ENCODE data around the gene ARHGEF7. TPM values are rescaled to one million over a fixed set of nuclear protein-coding genes. Genes with fewer than 3 reads are reported as not detected.

Gene ARHGEF7
- total RNA-seq, 2 experiments from 2014 or later = 66.9 to 70.2 TPM

DNA sequence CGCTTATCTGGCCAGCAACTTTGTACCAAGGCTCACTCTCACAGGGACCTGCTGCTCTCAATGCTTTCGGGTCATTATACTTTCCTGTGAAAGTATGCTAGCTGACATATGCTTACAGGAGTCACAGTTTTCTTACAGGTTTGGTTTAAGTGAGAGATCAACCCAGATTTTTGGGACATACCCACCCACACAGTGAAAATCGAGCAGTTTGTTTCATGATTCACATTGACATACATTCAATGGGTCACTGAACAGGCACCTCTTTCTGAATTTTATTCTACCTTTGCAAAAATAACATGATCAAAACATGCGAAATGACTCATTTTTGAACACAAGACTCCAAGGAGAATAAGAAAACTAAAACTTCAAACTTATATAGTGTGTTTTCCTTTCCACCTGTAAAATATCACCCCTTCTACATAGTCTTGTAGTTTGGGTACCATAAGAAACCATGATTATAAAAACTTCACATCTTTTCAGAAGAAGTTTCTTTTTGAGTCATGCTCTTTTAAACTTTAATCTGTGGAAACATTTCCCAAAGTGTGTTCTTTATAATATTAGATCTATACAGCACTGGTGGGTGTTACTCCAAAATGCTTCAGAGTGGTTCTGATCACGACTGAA, 161.0 kb downstream of the ARHGEF7 start:
- H3K27ac Mint-ChIP-seq = peak overlapping the region; percentile 64

DNA sequence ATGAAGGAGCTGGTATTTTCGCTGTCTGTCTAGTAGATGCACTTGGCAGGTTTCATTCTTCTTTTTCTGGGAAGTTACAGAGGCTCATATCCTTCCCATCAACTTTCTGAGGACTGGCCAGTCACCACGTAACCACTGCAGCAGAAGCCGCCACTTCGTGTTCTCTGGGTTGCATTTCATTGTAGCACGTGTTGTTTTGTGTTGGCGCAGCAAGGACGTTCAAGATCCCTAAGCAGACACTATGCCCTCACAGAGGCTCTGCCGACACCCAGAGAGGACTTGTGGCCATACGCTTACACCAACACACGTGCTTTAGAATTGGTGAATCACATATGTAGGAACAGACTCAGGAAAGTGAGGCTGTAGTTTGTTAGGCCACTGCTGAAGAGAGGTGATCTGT, 163.1 kb downstream of the ARHGEF7 start:
- no peak overlapping the region for H3K4me3 Mint-ChIP-seq
- peaks cover 61% of the 10 kb centered on the region for H3K36me3 Mint-ChIP-seq (ENCODE audit: low read depth)
- no peaks in the 10 kb centered on the region for H3K27me3 Mint-ChIP-seq
- ATAC-seq (no peak), DNase-seq (no peak)
- H3K27ac Mint-ChIP-seq = no peak overlapping the region
- intact Hi-C loops (cut with DNase I, micrococcal nuclease) = no loop called here
- ChIA-PET POLR2A (no interaction called here), CTCF (no interaction called here)
- peaks cover 19% of the 10 kb centered on the region for H3K4me1 Mint-ChIP-seq
- no peaks in the 10 kb centered on the region for H3K9me3 Mint-ChIP-seq (ENCODE audit: low read depth)

More for the DNA sequence above, 161.0 kb downstream of the ARHGEF7 start:
- H3K36me3 Mint-ChIP-seq (ENCODE audit: low read depth) = peaks cover 49% of the 10 kb centered on the region
- ATAC-seq (peak; percentile 63), DNase-seq (no peak)
- peaks cover 19% of the 10 kb centered on the region for H3K4me1 Mint-ChIP-seq
- no peaks in the 10 kb centered on the region for H3K9me3 Mint-ChIP-seq (ENCODE audit: low read depth)
- ChIA-PET POLR2A (no interaction called here), CTCF (interaction anchor here (0.7 to 1.8 kb wide), 2 partner anchors 208 to 327 kb away, joined by 3 to 6 read pairs; no protein-coding TSS in a partner anchor)
- intact Hi-C loops (cut with DNase I, micrococcal nuclease) = no loop called here
- H3K27me3 Mint-ChIP-seq = no peaks in the 10 kb centered on the region
- H3K4me3 Mint-ChIP-seq = no peak overlapping the region

DNA sequence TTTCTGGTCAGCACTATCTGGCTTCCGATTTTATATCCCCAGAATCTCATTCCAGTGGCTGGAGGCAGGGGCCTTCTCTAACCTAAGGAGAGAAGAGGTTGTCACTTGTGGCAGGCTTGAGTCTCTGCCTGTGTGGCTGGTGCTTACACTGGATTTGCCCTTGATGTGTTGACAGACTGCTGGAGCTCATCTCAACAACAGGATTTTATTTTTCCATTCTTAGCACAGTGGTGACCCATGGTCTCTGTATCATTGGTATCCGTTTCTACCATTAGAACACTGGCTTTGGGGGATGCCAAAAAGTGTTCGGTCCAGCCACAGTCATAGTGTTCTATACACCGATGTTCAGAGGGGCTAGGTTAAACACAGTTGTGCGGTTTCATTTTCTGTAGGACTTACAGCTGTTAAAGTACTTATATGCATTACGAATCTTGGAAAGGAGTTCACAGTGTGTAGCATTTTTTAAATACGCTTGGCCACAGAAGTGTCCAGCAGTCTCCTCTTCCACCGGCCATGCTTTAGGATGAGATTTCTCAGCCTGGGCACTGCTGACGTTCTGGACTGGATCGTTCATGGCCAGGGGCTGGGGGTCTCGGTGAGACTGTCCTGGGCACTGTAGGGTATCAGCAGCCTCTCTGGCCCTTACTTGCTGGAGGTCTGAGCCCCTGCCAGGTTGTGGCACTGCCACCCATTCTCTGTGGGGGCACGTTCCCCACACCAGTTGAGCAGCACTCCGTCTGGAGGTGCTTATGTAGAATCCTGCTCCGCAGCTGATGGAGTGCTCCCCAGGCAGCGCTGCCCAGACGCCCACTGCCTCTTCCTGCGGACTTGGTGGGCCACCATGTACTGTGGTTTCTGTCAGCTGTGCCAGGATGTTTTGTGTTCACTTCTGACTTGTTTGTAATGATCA, 163.9 kb downstream of the ARHGEF7 start:
- DNase-seq (no peak), ATAC-seq (no peak)
- H3K36me3 Mint-ChIP-seq (ENCODE audit: low read depth) = peaks cover 67% of the 10 kb centered on the region
- H3K4me3 Mint-ChIP-seq = no peak overlapping the region
- intact Hi-C loops (cut with DNase I, micrococcal nuclease) = no loop called here
- no peaks in the 10 kb centered on the region for H3K27me3 Mint-ChIP-seq
- H3K27ac Mint-ChIP-seq = no peak overlapping the region
- peaks cover 19% of the 10 kb centered on the region for H3K4me1 Mint-ChIP-seq
- no peaks in the 10 kb centered on the region for H3K9me3 Mint-ChIP-seq (ENCODE audit: low read depth)
- ChIA-PET CTCF (interaction anchor here (0.9 kb wide), 1 partner anchor 12 kb away, joined by 3 read pairs; no protein-coding TSS in a partner anchor), POLR2A (no interaction called here)

DNA sequence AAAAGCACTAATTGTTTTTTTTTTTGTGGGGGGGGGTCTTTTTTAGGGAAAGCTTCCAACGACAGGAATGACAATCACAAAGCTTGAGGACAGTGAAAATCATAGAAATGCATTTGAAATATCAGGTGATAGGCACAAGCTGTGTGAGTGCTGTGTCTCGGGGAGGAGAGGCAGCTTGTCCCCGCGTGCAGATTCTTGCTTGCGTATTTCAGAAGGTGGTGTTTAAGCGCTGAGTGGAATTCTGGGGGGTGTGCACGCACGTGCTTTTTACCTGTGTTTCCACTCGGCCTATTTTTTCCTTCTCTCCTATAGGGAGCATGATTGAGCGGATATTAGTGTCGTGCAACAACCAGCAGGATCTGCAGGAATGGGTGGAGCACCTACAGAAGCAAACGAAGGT, 165.1 kb downstream of the ARHGEF7 start:
- Mint-ChIP-seq H3K4me3 (no peak overlapping the region), H3K36me3 (ENCODE audit: low read depth) (peaks cover 64% of the 10 kb centered on the region), H3K27me3 (no peaks in the 10 kb centered on the region), H3K27ac (no peak overlapping the region), H3K4me1 (peaks cover 16% of the 10 kb centered on the region), H3K9me3 (ENCODE audit: low read depth) (no peaks in the 10 kb centered on the region)
- ChIA-PET POLR2A (interaction anchor here (0.6 kb wide), 4 partner anchors 16 to 48 kb away, joined by 3 to 11 read pairs (median 5); no protein-coding TSS in a partner anchor), CTCF (interaction anchor here (0.9 kb wide), 1 partner anchor 13 kb away, joined by 3 read pairs; no protein-coding TSS in a partner anchor)
- DNase-seq (no peak), ATAC-seq (no peak)
- intact Hi-C loops (cut with DNase I, micrococcal nuclease) = no loop called here

DNA sequence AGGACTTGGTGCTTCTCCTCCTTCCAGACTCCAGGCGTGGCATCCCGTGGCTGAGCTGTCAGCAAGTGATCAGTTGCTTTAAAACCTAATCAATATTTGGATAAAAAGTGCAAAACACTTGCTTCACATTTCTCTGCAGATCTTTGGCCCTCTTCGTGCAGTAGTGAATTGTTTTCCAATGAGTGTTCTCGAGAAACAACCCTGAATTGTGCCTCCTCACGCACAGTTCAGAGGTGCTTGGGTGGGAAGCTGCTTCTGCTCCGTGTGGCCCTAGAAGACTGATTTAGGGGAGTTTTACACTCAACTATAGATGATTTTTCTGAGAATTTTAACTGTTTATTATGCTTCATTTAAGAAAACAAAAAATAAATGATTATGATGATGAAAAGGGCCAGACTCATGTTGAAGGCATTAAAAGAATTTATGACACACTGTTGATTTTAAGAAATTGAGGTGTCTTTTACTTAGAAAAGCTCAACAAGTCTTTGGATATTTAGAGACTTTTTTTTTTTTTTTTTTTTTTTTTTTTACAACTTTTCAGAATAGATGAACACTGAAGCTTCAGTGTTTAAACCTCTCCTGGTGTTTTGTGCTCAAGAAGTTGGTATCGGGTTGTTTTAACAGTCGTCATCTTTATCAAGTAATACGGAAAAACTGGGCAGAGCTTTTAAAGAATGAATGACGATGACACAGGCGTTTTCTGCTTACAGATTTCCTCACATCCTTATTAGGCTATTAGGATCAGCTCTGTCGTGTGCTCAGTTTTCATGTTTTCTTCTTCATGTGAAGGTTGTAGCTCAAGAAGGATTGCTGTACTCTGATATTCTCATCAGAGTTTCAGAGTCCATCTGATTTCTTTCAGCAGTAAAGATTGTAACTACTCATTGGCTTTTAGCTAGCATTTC, 165.8 kb downstream of the ARHGEF7 start:
- Mint-ChIP-seq H3K27me3 (no peaks in the 10 kb centered on the region), H3K4me1 (peaks cover 9% of the 10 kb centered on the region), H3K9me3 (ENCODE audit: low read depth) (no peaks in the 10 kb centered on the region), H3K4me3 (no peak overlapping the region), H3K36me3 (ENCODE audit: low read depth) (peaks cover 57% of the 10 kb centered on the region), H3K27ac (no peak overlapping the region)
- DNase-seq (no peak), ATAC-seq (no peak)
- ChIA-PET POLR2A (interaction anchor here (0.6 kb wide), 2 partner anchors 16 to 24 kb away, joined by 3 to 4 read pairs; no protein-coding TSS in a partner anchor), CTCF (interaction anchor here (0.9 kb wide), 1 partner anchor 213 kb away, joined by 4 read pairs; no protein-coding TSS in a partner anchor)
- intact Hi-C loops (cut with DNase I, micrococcal nuclease) = no loop called here

DNA sequence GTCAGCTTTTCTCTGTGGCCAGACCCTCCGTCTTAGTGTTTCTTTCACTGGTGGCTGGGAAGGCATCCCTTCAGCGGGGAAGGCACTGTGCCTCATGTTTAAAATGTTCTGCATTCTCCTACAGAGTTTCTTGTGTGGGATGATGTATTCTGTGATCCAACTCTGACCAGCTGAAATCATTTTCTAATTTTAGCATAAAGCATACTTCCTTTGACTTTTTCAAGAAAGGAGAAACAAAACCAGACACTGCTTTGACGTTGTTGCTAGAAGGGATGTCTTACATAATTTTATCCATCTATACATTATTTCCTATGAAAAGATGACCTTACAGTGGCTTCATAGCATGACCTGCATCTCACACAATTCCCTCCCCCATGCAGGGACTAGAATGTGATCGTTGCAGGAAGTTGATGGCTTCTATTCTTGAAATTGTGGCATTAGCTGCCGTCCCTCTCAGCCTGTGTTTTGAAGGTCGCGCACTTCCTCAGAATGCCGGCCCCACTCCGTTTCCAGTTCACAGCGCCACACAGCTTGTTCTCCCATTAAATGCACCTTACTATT, 166.7 kb downstream of the ARHGEF7 start:
- H3K27ac Mint-ChIP-seq = no peak overlapping the region
- ChIA-PET CTCF (interaction anchor here (0.9 kb wide), 1 partner anchor 214 kb away, joined by 4 read pairs; no protein-coding TSS in a partner anchor), POLR2A (no interaction called here)
- DNase-seq = no peak
- peaks cover 55% of the 10 kb centered on the region for H3K36me3 Mint-ChIP-seq (ENCODE audit: low read depth)
- intact Hi-C loops (cut with DNase I, micrococcal nuclease) = no loop called here
- H3K9me3 Mint-ChIP-seq (ENCODE audit: low read depth) = no peaks in the 10 kb centered on the region
- ATAC-seq = no peak
- no peaks in the 10 kb centered on the region for H3K27me3 Mint-ChIP-seq
- H3K4me3 Mint-ChIP-seq = no peak overlapping the region
- H3K4me1 Mint-ChIP-seq = no peaks in the 10 kb centered on the region

DNA sequence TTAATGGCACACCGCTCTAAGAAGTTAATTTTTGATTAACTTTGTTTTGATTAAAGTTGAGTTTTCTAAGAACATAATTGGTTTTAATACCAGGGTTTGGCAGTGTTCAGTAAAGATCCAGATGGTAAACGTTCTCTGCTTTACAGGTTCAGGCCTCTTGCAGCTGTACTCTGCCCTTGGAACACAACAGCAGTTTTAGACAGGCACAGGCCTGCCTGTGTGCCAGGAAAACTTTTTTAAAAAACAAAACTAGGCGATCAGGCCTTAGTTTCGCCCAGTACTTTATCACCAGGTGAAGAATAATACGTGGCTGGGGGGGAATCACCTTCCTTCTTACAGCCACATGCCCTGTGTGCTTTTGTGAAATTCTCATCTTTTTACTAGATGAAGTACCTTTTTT, 167.3 kb downstream of the ARHGEF7 start:
- CTCF ChIA-PET = no interaction called here
- no peaks in the 10 kb centered on the region for H3K27me3 Mint-ChIP-seq
- ATAC-seq = no peak

DNA sequence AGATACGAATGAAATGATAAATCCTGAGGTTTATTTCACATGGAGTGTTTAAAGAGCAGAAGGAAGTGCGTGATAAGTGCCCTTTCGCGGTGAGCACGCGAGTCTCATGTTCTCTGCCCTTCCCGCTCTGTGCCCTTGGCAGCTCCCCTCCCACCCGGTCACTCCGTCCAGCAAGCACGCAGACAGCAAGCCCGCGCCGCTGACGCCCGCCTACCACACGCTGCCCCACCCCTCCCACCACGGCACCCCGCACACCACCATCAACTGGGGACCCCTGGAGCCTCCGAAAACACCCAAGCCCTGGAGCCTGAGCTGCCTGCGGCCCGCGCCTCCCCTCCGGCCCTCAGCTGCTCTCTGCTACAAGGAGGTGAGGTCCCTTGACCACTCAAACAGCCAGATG, 167.9 kb downstream of the ARHGEF7 start:
- CTCF ChIA-PET = no interaction called here
- Mint-ChIP-seq H3K9me3 (ENCODE audit: low read depth) (no peaks in the 10 kb centered on the region), H3K4me3 (no peak overlapping the region), H3K27me3 (no peaks in the 10 kb centered on the region), H3K27ac (no peak overlapping the region), H3K4me1 (no peaks in the 10 kb centered on the region), H3K36me3 (ENCODE audit: low read depth) (peaks cover 59% of the 10 kb centered on the region)
- ATAC-seq (no peak), DNase-seq (no peak)
- POLR2A ChIA-PET = interaction anchor here (0.6 kb wide), 1 partner anchor 430 kb away, joined by 8 read pairs; no protein-coding TSS in a partner anchor
- intact Hi-C loops (cut with DNase I, micrococcal nuclease) = no loop called here

More for the DNA sequence above, 167.3 kb downstream of the ARHGEF7 start:
- POLR2A ChIA-PET = interaction anchor here (0.6 kb wide), 1 partner anchor 430 kb away, joined by 8 read pairs; no protein-coding TSS in a partner anchor
- peaks cover 60% of the 10 kb centered on the region for H3K36me3 Mint-ChIP-seq (ENCODE audit: low read depth)
- no peak overlapping the region for H3K4me3 Mint-ChIP-seq
- H3K27ac Mint-ChIP-seq = no peak overlapping the region
- intact Hi-C loops (cut with DNase I, micrococcal nuclease) = no loop called here
- no peaks in the 10 kb centered on the region for H3K9me3 Mint-ChIP-seq (ENCODE audit: low read depth)
- no peaks in the 10 kb centered on the region for H3K4me1 Mint-ChIP-seq
- no peak for DNase-seq

DNA sequence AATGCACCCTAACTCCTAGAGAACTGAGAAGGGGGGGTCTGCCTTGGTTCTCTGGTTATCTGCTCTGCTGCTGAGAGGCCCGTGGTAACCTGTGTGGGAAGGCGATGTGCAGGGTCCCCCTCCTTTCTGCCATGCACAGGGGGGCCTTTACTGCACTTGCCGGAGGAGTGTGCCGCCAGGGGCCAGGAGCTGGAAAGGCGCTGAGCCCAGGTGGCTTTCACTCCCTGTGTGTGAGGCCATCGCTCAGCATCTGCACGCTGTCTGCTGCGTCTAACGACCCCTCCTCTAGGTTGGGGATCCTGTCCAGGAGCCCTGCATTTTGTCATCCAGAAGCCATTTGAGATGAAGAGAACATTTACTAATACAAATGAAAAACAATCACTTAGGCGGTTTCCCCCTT, 168.3 kb downstream of the ARHGEF7 start:
- Mint-ChIP-seq H3K9me3 (ENCODE audit: low read depth) (no peaks in the 10 kb centered on the region), H3K27ac (no peak overlapping the region), H3K4me1 (no peaks in the 10 kb centered on the region), H3K4me3 (no peak overlapping the region), H3K27me3 (no peaks in the 10 kb centered on the region), H3K36me3 (ENCODE audit: low read depth) (peaks cover 55% of the 10 kb centered on the region)
- POLR2A ChIA-PET = no interaction called here
- ATAC-seq (no peak), DNase-seq (no peak)
- intact Hi-C loops (cut with DNase I, micrococcal nuclease) = no loop called here
- CTCF ChIA-PET = no interaction called here

DNA sequence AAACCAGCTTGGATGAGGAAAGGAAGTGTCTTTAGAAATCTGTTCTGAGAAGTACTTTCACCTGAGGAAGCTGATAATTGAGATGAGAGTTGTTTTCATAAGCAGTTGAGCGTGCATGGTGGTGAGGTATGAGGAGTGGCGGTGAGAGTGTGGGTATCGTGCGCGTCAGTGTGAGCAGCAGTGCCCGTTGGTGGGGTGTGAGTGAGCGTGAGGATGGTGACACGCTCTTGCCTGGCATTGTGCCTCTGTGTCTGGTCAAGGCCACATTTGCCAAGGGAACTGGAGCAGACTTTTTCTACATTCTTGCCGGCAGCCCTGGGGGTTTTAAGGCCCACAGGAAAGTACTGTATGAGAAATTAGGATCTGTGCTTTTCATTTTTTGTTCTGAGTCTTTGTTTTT, 168.9 kb downstream of the ARHGEF7 start:
- ATAC-seq = no peak
- ChIA-PET CTCF (no interaction called here), POLR2A (no interaction called here)
- Mint-ChIP-seq H3K36me3 (ENCODE audit: low read depth) (peaks cover 55% of the 10 kb centered on the region), H3K4me3 (no peak overlapping the region), H3K27ac (no peak overlapping the region), H3K9me3 (ENCODE audit: low read depth) (no peaks in the 10 kb centered on the region), H3K4me1 (no peaks in the 10 kb centered on the region), H3K27me3 (no peaks in the 10 kb centered on the region)
- no peak for DNase-seq
- intact Hi-C loops (cut with DNase I, micrococcal nuclease) = no loop called here

DNA sequence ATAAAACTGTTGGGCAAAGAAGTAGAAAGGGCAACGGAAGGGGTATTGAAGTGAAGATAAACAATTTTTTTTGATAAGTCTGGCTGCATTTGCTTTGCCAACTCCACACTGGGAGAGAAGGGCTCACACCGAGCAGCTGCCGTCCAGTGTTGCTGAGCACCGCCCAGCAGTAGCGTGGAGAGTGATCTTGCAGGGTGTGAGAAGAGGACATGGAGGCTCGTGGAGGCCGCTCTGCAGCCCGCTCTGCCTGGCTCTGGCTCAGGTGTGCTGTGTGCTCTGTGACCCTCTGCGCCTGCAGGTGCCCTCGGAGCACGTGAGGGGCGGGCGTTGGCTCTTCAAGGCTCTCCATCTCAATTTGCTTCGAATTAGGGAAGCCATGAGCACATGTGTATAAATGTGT, 169.5 kb downstream of the ARHGEF7 start:
- ChIA-PET CTCF (interaction anchor here (0.5 to 1.5 kb wide), 2 partner anchors 10 to 188 kb away, joined by 3 read pairs; no protein-coding TSS in a partner anchor), POLR2A (no interaction called here)
- no peaks in the 10 kb centered on the region for H3K27me3 Mint-ChIP-seq
- H3K36me3 Mint-ChIP-seq (ENCODE audit: low read depth) = peaks cover 56% of the 10 kb centered on the region
- no peaks in the 10 kb centered on the region for H3K4me1 Mint-ChIP-seq
- ATAC-seq = no peak
- H3K4me3 Mint-ChIP-seq = no peak overlapping the region
- H3K9me3 Mint-ChIP-seq (ENCODE audit: low read depth) = no peaks in the 10 kb centered on the region
- no peak for DNase-seq
- no peak overlapping the region for H3K27ac Mint-ChIP-seq
- intact Hi-C loops (cut with DNase I, micrococcal nuclease) = no loop called here
